CD4-positive, alpha-beta T cell treated with Interleukin-4 for 4 hours (primary cell): ENCODE results near the gene GSG1L.
"Not testable (repeated sequence)": the region's sequence is repeated elsewhere in the genome, so short reads cannot be mapped to it uniquely, and the experiment has no call there.

ENCODE experiments used
- DNase-seq: peaks from one replicate; pipeline ENCODE4 v3.0.0-alpha.2; 2020

Gene GSG1L

GRCh38 chr16:27747946-27748345 lies 315.6 kb downstream of the GSG1L start:
- DNase-seq, result no peak

- DNase-seq, result no peak
Measured at GRCh38 chr16:27746076-27746855, 317.2 kb downstream of the GSG1L start.

- DNase-seq, result no peak
Measured at GRCh38 chr16:27745348-27745747, 318.2 kb downstream of the GSG1L start.

GRCh38 chr16:27743963-27744362 lies 319.6 kb downstream of the GSG1L start:
- no peak for DNase-seq

GRCh38 chr16:27743001-27743400 lies 320.5 kb downstream of the GSG1L start:
- not testable (repeated sequence) for DNase-seq

- no peak for DNase-seq
Measured at GRCh38 chr16:27742333-27742732, 321.2 kb downstream of the GSG1L start.

GRCh38 chr16:27740496-27741201 lies 322.9 kb downstream of the GSG1L start:
- DNase-seq, result no peak

GRCh38 chr16:27739606-27740357 lies 323.7 kb downstream of the GSG1L start:
- DNase-seq, result no peak

- no peak for DNase-seq
Measured at GRCh38 chr16:27738596-27738995, 324.9 kb downstream of the GSG1L start.
